GM12878 (cell line): ENCODE data around the gene ZNF573. TPM values are rescaled to one million over a fixed set of nuclear protein-coding genes. Genes with fewer than 3 reads are reported as not detected.

Experiments
- ATAC-seq: fragments of 200-7000 bp; cut with Tn5 transposase; 3 replicates; pipeline ENCODE4 v1.9.1; 2020; ENCODE audit warnings: mild to moderate bottlenecking, moderate library complexity
- BruUV-seq: library from RNA; stranded (reverse); fragments of 400-500 nt; replicated peaks from 2 replicates; lab custom pipeline; 2021; lab: Mats Ljungman, UMichigan
- CTCF ChIA-PET: fragments of 300-600 bp; sonication (Branson Sonifier 250); formaldehyde crosslinking; extraction: SDS; loops from one replicate; lab custom pipeline; 2021; ENCODE audit warnings: inconsistent platforms; lab: Yijun Ruan, JAX
- POLR2A ChIA-PET: fragments of 350-600 bp; formaldehyde crosslinking; extraction: SDS; loops from one replicate; lab custom pipeline; 2021; ENCODE audit warnings: inconsistent platforms; lab: Charles Lee
- RAD21 ChIA-PET: fragments of 300-600 bp; sonication (Branson Sonifier 250); formaldehyde crosslinking; loops from one replicate; lab custom pipeline; 2023; ENCODE audit warnings: antibody characterized with exemption; ENCODE audit not compliant: unreplicated experiment; lab: Charles Lee
- SMC1A ChIA-PET: fragments of 300-600 bp; sonication (Branson Sonifier 250); formaldehyde crosslinking; loops from one replicate; lab custom pipeline; 2023; ENCODE audit not compliant: unreplicated experiment, uncharacterized antibody; lab: Charles Lee
- DNase-seq: peaks from one replicate; pipeline ENCODE4 v3.0.0-alpha.2; 2011; ENCODE audit warnings: low read depth, low spot score
- FAIRE-seq: peaks from 3 replicates; lab custom pipeline; 2011; peaks lifted over from hg19 to GRCh38; lab: Jason Lieb, UNC
- H2AFZ ChIP-seq: 2 replicates; pipeline ENCODE4 v1.6.0; 2011; ENCODE audit warnings: low read depth, low read length, control low read depth; ENCODE audit not compliant: control insufficient read depth
- H3K27ac ChIP-seq: 2 replicates; pipeline ENCODE4 v1.5.1; 2011; ENCODE audit warnings: control low read depth; ENCODE audit not compliant: control insufficient read depth, insufficient read depth
- H3K27me3 ChIP-seq, 2 experiments: replicated peaks in 1 of 2; 2 replicates each; pipeline versions ENCODE4 v1.6.0 to v1.6.1; 2011; ENCODE audit warnings: low read length in 1 of 2; ENCODE audit not compliant: control insufficient read depth in 2 of 2, insufficient read depth in 2 of 2
- H3K36me3 ChIP-seq, 2 experiments: 2 replicates each; pipeline ENCODE4 v1.5.1; 2011; ENCODE audit warnings: low read length in 1 of 2; ENCODE audit not compliant: control insufficient read depth in 2 of 2, insufficient read depth in 2 of 2
- H3K4me1 ChIP-seq: 2 replicates; pipeline ENCODE4 v1.6.1; 2011; ENCODE audit warnings: mild to moderate bottlenecking, low read length, moderate library complexity, mixed read lengths; ENCODE audit not compliant: control insufficient read depth, insufficient read depth
- H3K4me2 ChIP-seq: 2 replicates; pipeline ENCODE4 v1.6.0; 2011; ENCODE audit warnings: control low read depth; ENCODE audit not compliant: control insufficient read depth, insufficient read depth
- H3K4me3 ChIP-seq: fragments of 200-600 bp; sonication (generic); 2 replicates; pipeline ENCODE4 v1.5.1; 2016
- H3K79me2 ChIP-seq: 2 replicates; pipeline ENCODE4 v1.6.0; 2011; ENCODE audit warnings: low read length; ENCODE audit not compliant: control insufficient read depth, insufficient read depth
- H3K9ac ChIP-seq: 2 replicates; pipeline ENCODE4 v1.8.0; 2011; ENCODE audit warnings: low read length, control low read depth, mixed read lengths; ENCODE audit not compliant: control insufficient read depth, insufficient read depth
- H3K9me3 ChIP-seq: replicated peaks from 3 replicates; pipeline ENCODE4 v1.5.1; 2011; ENCODE audit warnings: mild to moderate bottlenecking, low read length; ENCODE audit not compliant: control insufficient read depth, insufficient read depth
- H4K20me1 ChIP-seq: 2 replicates; pipeline ENCODE4 v1.6.0; 2011; ENCODE audit not compliant: control insufficient read depth, insufficient read depth
- CREM ChIP-seq: IDR thresholded peaks from 2 replicates; pipeline ENCODE4 v1.6.1; 2014; ENCODE audit warnings: antibody characterized with exemption, low read depth
- HCFC1 ChIP-seq: fragments of 150-350 bp; IDR thresholded peaks from 2 replicates; pipeline ENCODE4 v1.6.1; 2014; ENCODE audit warnings: low read length
- HDAC6 ChIP-seq: fragments of 200-600 bp; sonication (generic); IDR thresholded peaks from one replicate; pipeline ENCODE4 v1.8.0; 2017; ENCODE audit warnings: antibody characterized with exemption; ENCODE audit not compliant: unreplicated experiment
- IKZF1 ChIP-seq: fragments of 450-650 bp; conservative IDR thresholded peaks from 2 replicates; pipeline ENCODE4 v1.6.1; 2017; ENCODE audit warnings: antibody characterized with exemption, mild to moderate bottlenecking
- PKNOX1 ChIP-seq: fragments of 450-650 bp; IDR thresholded peaks from 2 replicates; pipeline ENCODE4 v1.6.1; 2016; ENCODE audit warnings: mild to moderate bottlenecking
- POLR2A ChIP-seq: IDR thresholded peaks from 2 replicates; pipeline ENCODE4 v1.6.1; 2011; ENCODE audit warnings: low read depth, mild to moderate bottlenecking, low read length
- POLR2AphosphoS2 ChIP-seq: IDR thresholded peaks from 2 replicates; pipeline ENCODE4 v1.6.1; 2011; ENCODE audit warnings: low read depth, mild to moderate bottlenecking, low read length, improper control_type of control experiment, moderate library complexity
- POLR2AphosphoS5 ChIP-seq: IDR thresholded peaks from 2 replicates; pipeline ENCODE4 v1.6.1; 2011; ENCODE audit warnings: mild to moderate bottlenecking, low read length, inconsistent platforms
- RBBP5 ChIP-seq: fragments of 200-600 bp; sonication (generic); conservative IDR thresholded peaks from 2 replicates; pipeline ENCODE4 v1.6.1; 2016
- SIX5 ChIP-seq: IDR thresholded peaks from 2 replicates; pipeline ENCODE4 v1.6.1; 2011; ENCODE audit warnings: mild to moderate bottlenecking, low read depth, low read length, moderate library complexity; ENCODE audit not compliant: severe bottlenecking
- ZZZ3 ChIP-seq: IDR thresholded peaks from 2 replicates; pipeline ENCODE4 v1.6.1; 2011; ENCODE audit warnings: low read depth; ENCODE audit not compliant: control insufficient read depth, insufficient read length
- WGBS: methylation state at CpG from one replicate; pipeline ENCODE4 v1.1.6; 2016; ENCODE audit warnings: low lambda C conversion rate; ENCODE audit not compliant: insufficient replicate concordance, insufficient coverage; ENCODE audit errors: missing lambda C conversion rate; 5-methylcytosine and 5-hydroxymethylcytosine counted together
- in situ Hi-C: fragments of 300-500 bp; cut with MboI; formaldehyde crosslinking; loops from 9 replicates; pipeline ENCODE4 v1.14.3; 2018; ENCODE audit warnings: mixed read lengths
- intact Hi-C: fragments of 100-400 bp; cut with micrococcal nuclease; formaldehyde crosslinking; loops from one replicate; pipeline ENCODE4 v1.14.2; 2022; ENCODE audit not compliant: unreplicated experiment
- polyA plus RNA-seq, 11 experiments: library from polyadenylated mRNA; depleted of rRNA in 4 of 11; unstranded in 6 of 11; stranded (reverse) in 5 of 11; fragments of >200 nt; fragmentation: Nextera tagmentation in 4 of 11; fragmentation: Illumina TruSeq in 1 of 11; extraction: Ambion mirVana in 4 of 11; extraction: Trizol in 1 of 11; gene quantifications; 1 replicate in 1 of 11; 2 replicates in 10 of 11; pipeline versions ENCODE4 v1.2.1 to v1.2.3, GENCODE V29; 2011 to 2016; ENCODE audit warnings: inconsistent platforms in 2 of 11, missing spikeins in 2 of 11, low read depth in 1 of 11
- total RNA-seq, 4 experiments: library from RNA; depleted of rRNA in 3 of 4; stranded (reverse); fragments of >200 nt in 3 of 4; fragmentation: Illumina TruSeq in 1 of 4; extraction: Trizol in 1 of 4; gene quantifications; 2 replicates each; pipeline versions ENCODE4 v1.2.1 to v1.2.3, GENCODE V29; 2013 to 2021
- TF ChIP-seq, protein P1 (sequence below): fragments of 450-650 bp; IDR thresholded peaks from 2 replicates; pipeline ENCODE4 v1.6.1; 2018; ENCODE audit warnings: borderline replicate concordance, mild to moderate bottlenecking; ENCODE audit not compliant: partially characterized antibody
- TF ChIP-seq, protein P2 (sequence below): IDR thresholded peaks from 2 replicates; pipeline ENCODE4 v1.6.1; 2012; ENCODE audit warnings: low read depth, low read length, improper control_type of control experiment

ZNF573 gene
- total and polyA plus RNA-seq, 10 of the 15 experiments (the other 5 are each of a cell fraction or from before 2014, with no cell fraction given): 0.38 to 5.5 (median 2.4) TPM

DNA sequence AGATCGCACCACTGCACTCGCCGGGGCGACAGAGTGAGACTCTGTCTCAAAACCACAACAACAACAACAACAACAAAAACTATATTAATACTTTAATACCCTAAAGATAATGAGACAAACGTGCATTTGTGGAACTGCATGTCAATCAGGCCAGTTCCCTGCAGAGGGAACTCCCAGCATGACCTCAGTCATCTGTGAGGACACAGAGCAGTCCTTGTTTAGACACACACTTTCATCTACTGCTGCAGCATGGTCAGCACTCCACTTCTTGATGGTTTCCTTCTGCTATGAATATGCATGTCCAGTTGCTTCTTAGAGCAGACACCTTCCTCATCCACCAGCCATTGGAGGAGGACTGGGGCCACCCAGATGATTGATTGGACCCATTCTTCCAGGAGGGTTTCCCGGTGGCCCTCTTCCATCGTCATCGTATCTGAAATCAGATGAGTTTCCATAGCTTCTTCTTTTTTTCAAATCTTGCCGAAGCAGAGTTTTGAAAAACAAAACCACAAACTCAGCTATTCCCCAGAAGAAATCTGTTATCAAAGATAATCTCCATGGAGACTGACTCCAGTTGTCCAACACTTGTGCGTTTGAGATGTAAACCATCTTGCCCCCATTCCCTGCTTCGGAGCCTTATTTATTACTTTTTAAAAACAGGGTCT, 86.3 kb downstream of the ZNF573 start:
- Histone ChIP-seq H3K27me3 (no peaks in the 10 kb centered on the region), H3K36me3 (no peaks in the 10 kb centered on the region; a peak in 2 of 4 replicates), H3K9me3 (peaks cover 6% of the 10 kb centered on the region; the same call in 1 of the 3 replicates), H3K4me3 (no peak overlapping the region), H3K79me2 (no peaks in the 10 kb centered on the region), H3K9ac (no peak overlapping the region), H3K4me2 (no peak overlapping the region), H3K27ac (no peak overlapping the region), H3K4me1 (no peaks in the 10 kb centered on the region), H2AFZ (no peak overlapping the region), H4K20me1 (no peaks in the 10 kb centered on the region)
- SMC1A ChIA-PET: no interaction called here
- no peak for FAIRE-seq
- CTCF ChIA-PET: no interaction called here
- TF ChIP-seq PKNOX1 (peak; percentile 53; the same call in 1 of the 2 replicates), POLR2AphosphoS5 (no peak)
- POLR2A ChIA-PET: no interaction called here
- no peak for ATAC-seq
- intact Hi-C loops: no loop called here
- 53% methylated on average over 11 of the region's 11 CpGs for WGBS
- RAD21 ChIA-PET: no interaction called here
- in situ Hi-C loops: no loop called here
- no TSS peak for BruUV-seq
- DNase-seq: no peak

- RAD21 ChIA-PET: no interaction called here
- Histone ChIP-seq H3K4me2 (peak overlapping the region; percentile 82), H3K9ac (peak overlapping the region; percentile 44), H4K20me1 (no peaks in the 10 kb centered on the region), H2AFZ (peak overlapping the region; percentile 77), H3K4me3 (peak overlapping the region; percentile 58), H3K79me2 (no peaks in the 10 kb centered on the region), H3K36me3 (no peaks in the 10 kb centered on the region; a peak in 2 of 4 replicates), H3K27me3 (no peaks in the 10 kb centered on the region), H3K9me3 (peaks cover 6% of the 10 kb centered on the region; the same call in 1 of the 3 replicates), H3K4me1 (no peaks in the 10 kb centered on the region), H3K27ac (no peak overlapping the region)
- POLR2A ChIA-PET: no interaction called here
- WGBS: 28% methylated on average over 48 of the region's 48 CpGs
- DNase-seq: peak; percentile 7
- BruUV-seq: no TSS peak
- CTCF ChIA-PET: no interaction called here
- SMC1A ChIA-PET: no interaction called here
- in situ Hi-C loops (no loop called here), intact Hi-C loops (no loop called here)
- no peak; the same call in 2 of the 3 replicates for ATAC-seq
- FAIRE-seq: no peak
- peak; percentile 44; the same call in 1 of the 2 replicates for TF ChIP-seq POLR2A
- peak; percentile 48 for TF ChIP-seq SIX5
- TF ChIP-seq, protein P1, sequence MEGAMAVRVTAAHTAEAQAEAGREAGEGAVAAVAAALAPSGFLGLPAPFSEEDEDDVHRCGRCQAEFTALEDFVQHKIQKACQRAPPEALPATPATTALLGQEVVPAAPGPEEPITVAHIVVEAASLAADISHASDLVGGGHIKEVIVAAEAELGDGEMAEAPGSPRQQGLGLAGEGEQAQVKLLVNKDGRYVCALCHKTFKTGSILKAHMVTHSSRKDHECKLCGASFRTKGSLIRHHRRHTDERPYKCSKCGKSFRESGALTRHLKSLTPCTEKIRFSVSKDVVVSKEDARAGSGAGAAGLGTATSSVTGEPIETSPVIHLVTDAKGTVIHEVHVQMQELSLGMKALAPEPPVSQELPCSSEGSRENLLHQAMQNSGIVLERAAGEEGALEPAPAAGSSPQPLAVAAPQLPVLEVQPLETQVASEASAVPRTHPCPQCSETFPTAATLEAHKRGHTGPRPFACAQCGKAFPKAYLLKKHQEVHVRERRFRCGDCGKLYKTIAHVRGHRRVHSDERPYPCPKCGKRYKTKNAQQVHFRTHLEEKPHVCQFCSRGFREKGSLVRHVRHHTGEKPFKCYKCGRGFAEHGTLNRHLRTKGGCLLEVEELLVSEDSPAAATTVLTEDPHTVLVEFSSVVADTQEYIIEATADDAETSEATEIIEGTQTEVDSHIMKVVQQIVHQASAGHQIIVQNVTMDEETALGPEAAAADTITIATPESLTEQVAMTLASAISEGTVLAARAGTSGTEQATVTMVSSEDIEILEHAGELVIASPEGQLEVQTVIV: no peak
- no peak for TF ChIP-seq HDAC6
- TF ChIP-seq IKZF1: peak; percentile 36; the same call in 1 of the 2 replicates
- TF ChIP-seq POLR2AphosphoS2: no peak
- TF ChIP-seq CREM: 0 out of 2 replicates have a peak, but pooled peaks have one; percentile 57
- peak; percentile 46; the same call in 1 of the 2 replicates for TF ChIP-seq HCFC1
- TF ChIP-seq ZZZ3: no peak
- TF ChIP-seq, protein P2, sequence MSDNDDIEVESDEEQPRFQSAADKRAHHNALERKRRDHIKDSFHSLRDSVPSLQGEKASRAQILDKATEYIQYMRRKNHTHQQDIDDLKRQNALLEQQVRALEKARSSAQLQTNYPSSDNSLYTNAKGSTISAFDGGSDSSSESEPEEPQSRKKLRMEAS: 0 out of 2 replicates have a peak, but pooled peaks have one; percentile 24
- no peak for TF ChIP-seq RBBP5
Observed at GRCh38 chr19:37691881-37692504, 87.4 kb downstream of the ZNF573 start.
